Measurements from ENCODE around the gene OTOP2. TPM values are rescaled to one million over a fixed set of nuclear protein-coding genes. Genes with fewer than 3 reads are reported as not detected.

OTOP2 gene
- total RNA-seq, 1 donor from 2014 or later: not detected

DNA sequence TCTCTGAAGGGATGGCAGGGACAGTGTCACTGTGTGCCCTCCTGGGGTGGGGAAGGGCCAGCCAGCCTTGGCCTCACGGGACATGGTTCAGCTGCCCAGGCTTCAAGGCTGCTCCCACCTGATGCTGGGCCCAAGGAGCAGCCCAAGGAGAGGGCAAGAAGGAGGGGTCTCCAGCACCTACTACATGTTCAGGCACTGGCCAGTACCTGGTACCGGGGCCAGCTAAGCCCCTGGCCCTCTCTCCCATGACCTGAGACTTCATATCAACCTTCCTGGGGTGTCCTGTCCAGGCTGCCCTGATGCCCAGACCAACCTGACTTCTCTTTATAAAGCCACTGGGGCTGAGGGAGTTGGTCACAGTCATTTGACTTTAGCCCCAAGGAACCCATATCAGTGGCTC is 2.3 kb upstream of the OTOP2 start:
- intact Hi-C loops (cut with micrococcal nuclease): no loop called here
- no peak for ATAC-seq
- no peak for DNase-seq

DNA sequence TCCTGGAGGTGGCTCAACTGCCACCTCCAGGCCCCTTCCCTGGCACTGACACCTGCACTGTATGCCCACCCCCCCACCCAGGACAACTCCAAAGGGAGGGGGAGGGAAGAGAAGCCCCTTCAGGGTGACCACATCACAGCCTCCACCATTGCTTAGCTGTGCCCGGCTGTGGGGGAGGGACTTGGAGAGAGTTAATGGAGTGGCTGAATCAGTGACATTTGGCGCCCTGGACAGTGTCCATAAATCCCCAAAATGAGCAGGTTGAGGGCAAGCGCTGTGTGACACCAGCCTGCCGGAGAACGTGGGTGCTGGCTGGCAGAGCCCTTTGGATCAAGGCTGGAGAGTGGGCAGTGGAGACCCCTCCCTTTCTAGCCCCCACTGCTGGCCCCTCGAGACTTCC is 1.9 kb upstream of the OTOP2 start:
- intact Hi-C loops (cut with micrococcal nuclease): no loop called here
- DNase-seq (no peak), ATAC-seq (no peak)

DNA sequence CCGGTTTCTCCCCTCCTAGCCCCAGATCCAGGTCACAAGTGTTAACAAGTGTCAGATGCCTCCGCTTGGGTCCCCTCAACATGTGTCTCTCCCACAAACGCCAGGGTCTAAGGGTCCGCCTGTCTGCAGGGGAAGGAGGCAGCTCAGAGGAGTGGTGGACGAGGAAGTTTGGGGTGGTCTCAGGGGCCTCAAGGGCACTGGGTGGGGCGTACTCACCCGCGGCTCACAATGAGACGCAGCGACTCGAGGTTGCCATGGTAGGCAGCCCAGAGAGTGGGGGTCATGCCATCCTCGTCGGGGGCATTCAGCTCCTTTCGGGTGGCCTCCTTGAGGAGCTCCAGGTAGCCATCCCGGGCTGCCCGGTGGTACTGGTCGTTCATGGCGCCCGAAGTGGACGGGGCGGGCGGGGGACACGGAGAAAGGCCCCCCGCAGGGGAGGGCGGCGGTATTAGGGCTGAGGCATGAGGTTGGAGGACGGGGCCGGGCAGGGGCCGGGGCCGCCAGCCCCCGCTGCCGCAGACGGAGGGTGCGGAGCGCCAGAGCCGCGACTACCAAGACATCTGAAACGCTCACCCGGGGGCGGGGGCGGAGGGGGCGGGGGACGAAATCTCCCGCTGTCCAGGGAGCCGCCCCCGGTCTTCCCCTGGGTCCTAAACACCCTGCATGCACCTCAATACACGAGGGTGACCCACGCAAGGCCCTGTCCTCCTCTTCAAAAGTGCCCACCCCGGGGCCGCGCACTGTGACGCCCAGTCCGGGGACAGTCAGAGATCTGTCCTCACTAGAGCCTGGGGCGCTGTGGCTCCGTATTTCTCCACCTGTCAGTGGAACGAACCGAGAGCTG is 1.2 kb upstream of the OTOP2 start, which contains the start of gene USH1G:
Gene USH1G (minus strand): TSS at position 562 of the 844 bp plus-strand sequence. CDS start 182 bp downstream, at position 380.
- ATAC-seq (peak; percentile 9), DNase-seq (no peak)
- intact Hi-C loops (cut with micrococcal nuclease): no loop called here

DNA sequence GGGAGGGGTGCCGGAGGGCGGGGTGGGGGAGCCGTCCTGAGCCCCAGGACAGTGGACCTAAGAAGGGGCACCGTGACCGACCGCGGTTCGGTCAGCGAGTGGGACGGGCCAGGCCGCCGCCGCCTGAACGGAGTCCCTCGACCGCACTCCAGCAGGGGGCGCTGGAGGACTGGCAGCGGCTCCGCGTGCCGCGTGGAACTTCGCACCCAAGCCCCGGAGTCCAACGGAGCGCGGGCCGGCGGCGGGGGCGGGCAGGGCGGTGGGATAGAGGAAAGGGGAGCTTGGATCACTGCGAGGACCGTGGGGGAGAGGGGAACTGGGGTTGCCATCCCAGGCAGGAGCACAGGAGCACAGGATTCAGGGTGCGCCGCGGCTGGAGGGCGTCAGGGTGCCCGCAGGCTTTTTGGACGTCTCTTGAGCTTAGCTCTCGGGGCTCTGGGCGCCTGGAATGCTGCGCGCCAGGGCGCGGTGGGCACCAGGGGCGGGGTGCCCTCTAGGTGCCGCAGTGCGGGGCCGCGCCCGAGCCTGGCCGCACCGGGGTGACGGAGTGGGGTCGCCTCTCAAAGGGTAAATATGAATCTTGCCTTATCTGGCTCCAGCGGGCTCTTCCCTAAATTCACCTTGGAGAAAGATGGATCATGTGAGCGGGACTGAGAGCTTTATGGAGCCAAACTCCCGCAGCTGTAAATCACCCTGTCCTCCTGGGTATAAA is 379 bp upstream of the OTOP2 start:
- ATAC-seq (peak; percentile 74), DNase-seq (peak; percentile 87)
- intact Hi-C loops (cut with micrococcal nuclease): no loop called here

DNA sequence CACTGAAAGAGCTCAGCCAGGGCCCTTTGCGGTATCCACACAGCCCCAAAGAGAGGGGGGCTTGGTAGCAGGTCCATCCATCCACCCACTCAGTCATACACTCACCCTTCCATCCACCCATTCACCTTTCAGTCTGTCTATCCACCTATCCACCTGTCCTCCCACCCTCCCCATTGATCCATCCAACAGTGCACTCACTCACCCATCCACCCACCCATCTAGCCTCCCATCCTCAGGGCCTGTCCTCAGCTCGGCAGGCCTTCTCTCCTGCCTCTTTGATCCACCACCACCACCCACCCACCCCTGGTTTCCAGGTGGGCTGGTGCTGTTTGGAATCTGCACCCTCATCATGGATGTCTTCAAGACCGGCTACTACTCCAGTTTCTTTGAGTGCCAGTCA is 1.2 kb downstream of the OTOP2 start:
- intact Hi-C loops (cut with micrococcal nuclease): no loop called here
- ATAC-seq (no peak), DNase-seq (no peak)

DNA sequence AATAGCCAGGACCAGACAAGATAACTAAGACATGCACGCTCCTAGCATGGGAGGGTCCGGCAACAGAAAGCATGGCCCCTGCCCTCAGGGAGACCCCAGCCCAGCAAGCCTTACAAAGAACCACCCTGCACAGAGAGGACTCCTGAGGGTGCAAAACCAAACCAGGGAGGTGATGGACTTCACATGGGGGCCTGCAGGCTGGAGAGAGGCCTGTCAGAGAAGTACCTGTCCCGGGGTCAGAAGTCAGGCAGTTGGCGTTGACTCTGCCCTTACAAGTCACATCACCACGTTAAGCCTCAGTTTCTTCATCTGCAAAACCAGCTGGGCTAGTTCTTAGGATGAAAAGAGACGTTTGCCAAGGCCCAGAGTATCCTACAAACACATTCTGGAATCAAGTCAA is 4.7 kb downstream of the OTOP2 start:
- ATAC-seq (no peak), DNase-seq (no peak)
- intact Hi-C loops (cut with micrococcal nuclease): no loop called here

DNA sequence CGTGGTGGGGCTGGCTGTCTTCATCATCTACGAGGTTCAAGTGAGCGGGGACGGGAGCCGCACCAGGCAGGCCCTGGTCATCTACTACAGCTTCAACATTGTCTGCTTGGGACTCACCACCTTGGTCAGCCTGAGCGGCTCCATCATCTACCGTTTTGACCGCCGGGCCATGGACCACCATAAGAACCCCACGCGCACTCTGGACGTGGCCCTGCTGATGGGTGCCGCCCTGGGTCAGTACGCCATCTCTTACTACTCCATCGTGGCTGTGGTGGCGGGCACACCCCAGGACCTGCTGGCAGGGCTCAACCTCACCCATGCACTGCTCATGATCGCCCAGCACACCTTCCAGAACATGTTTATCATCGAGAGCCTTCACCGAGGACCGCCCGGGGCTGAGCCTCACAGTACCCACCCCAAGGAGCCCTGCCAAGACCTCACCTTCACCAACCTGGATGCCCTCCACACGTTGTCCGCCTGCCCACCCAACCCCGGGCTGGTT is 6.5 kb downstream of the OTOP2 start:
- DNase-seq (no peak), ATAC-seq (no peak)
- intact Hi-C loops (cut with micrococcal nuclease): no loop called here

DNA sequence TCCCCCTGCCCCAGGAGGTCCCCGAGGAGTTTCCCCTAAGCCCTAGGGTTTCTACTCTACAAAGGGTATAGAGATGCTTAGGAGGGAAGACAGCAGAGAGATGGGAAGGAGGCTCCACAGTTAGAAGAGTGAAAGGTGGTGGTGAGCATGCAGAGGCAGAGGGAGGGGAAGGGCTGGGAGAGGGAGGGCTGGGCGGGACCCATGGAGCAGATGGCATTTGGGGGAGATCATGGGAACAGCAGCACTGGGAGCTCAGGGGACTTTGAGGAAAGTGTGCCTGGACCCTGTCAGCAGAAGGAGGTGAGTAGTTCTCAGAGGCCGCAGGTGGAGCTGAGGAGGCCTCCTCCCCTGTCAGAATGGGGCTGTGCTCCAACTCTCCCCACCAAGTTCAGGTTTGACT is 11.0 kb downstream of the OTOP2 start:
- no peak for ATAC-seq
- DNase-seq: no peak
- intact Hi-C loops (cut with micrococcal nuclease): no loop called here

DNA sequence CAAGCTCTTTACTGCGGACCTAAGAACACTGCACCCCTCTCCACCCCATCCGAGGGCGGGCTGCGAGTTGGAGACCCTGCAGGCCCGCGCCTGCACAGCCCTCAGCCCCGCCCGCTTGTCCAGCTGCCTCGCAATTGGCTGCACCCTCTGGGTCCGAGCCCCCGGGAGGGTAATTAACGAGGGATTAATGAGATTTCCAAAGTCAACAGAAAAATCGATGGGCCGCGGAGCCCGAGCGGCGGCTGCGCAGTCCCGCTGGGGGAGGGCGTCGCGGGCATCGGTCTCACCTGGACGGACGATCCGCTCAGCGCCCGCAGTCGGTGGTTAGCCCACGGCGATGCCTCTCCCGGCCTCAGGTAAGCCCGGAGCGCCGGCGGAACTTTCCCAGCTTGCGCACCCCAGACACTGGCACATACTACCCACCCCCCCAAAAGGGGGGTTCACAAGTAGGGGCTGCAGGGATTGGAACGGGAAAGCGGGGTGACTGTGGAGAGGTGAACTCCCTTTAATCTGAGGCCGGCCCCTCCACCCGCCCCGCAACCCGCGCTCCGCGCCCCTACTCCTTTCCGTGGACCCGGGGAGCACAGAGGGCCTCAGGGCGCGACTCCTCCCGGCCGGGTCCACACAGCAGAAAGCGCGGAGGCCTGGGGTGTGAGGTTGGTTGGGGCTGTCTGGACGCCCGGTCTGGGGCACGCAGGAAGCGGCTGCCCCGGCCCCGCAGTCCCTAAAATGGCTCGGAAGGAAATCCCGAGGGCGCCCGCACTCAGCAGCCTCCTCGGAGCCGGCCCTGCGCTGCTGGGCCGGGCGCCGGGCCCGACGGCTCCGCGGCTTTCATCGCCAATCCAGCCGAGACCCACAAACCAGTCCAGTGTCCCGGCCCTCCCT is 11.8 kb downstream of the OTOP2 start, which contains the start of gene OTOP3:
Gene OTOP3 (plus strand): TSS at position 314 of the 885 bp plus-strand sequence. CDS start 24 bp downstream, at position 338.
- no peak for ATAC-seq
- intact Hi-C loops (cut with micrococcal nuclease): no loop called here
- peak; percentile 23 for DNase-seq

DNA sequence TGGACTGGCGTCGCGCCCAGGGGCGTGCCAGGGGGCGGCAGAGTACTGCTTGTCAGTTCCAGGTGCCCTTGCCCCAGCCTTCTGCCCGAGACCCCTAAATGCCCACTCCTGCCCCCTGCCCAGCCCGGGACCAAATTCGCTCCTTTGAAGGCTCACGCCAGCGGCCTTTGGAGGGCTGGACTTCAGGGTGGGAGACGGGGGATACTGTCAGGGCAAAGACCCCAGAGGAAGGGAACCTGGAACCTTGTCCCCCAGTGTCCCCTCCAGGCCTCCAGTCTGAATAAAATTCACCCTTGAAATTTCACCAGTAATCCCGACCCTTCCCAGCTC is 12.4 kb downstream of the OTOP2 start:
- no peak for ATAC-seq
- intact Hi-C loops (cut with micrococcal nuclease): no loop called here
- no peak for DNase-seq

DNA sequence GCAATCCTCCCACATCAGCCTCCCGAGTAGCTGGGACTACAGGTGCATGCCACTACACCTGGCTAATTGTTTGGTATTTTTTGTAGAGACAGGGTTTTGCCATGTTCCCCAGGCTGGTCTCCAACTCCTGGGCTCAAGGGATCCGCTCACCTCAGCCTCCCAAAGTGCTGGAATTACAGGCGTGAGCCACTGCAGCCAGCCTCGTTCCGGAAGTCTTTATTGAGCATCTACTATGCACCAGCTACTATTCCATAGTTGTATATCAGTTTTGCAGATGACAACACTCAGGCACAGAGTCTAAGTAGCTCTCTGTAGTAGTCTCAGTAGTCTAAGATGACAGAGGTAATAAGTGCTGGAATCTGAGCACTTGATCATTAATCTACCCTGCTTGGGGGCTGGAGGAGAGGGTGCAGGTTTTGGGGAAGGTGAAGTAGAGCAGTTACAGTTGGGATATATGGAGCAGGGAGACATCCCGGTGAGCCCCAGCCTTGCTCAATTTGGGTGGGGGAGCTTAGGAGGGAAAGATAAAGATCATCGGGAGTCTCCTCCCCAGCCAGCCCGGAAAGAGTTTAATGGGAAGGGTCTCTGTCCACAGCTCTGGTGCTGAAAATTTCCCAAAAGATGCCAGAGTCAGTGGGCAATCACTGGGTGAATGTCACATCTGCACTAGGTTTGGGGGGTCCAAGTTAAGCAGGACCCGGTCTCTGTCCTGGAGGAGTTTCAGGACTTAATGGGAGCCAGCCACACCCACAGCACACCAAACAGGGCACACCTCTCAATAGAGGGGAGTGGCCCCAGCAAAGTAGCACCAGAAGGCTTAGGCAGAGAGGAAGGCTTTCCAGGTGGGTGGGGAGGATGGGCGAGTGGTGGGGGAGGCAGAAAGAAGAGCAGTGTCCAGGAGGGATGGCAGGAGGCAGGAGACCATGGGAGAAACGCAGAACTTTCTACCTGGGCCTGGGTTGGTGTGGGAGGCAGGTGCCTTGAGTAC is 13.3 kb downstream of the OTOP2 start:
- ATAC-seq (no peak), DNase-seq (no peak)
- intact Hi-C loops (cut with micrococcal nuclease): no loop called here

DNA sequence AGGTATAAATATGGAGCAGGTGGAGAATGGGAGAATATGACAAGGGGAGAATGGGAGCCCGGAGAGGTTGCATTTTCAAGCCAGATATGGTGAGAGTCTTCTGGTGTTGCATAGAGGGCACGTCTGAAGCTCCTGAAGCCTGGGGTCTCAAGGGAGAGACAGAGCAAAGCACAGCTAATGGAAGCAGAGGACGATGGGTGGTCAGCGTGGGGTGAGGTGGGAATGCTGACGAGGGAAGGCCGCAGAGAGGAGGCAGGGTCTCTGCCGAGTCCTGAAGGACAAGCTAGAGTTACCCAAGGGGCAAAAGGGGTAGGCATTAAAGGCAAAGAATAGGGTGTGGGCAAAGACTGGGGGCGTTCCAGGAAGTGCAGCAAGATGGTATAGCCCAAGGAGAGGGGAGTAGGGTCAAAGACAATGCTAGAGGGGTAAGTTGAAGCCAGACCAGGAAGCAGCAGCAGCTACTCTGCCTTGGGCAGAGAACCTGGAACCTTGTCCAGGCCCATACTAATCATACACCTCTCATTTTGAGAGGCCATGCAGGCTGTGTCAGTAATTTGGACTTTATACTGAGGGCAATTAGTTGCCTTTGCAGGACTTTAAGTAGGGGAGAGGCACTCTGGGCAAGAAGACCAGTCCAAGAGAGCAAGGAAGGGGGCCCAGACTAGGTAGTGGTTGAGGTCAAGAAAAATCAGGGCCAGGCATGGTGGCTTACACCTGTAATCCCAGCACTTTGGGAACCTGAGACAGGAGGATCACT is 14.3 kb downstream of the OTOP2 start:
- DNase-seq (no peak), ATAC-seq (no peak)
- intact Hi-C loops (cut with micrococcal nuclease): no loop called here

DNA sequence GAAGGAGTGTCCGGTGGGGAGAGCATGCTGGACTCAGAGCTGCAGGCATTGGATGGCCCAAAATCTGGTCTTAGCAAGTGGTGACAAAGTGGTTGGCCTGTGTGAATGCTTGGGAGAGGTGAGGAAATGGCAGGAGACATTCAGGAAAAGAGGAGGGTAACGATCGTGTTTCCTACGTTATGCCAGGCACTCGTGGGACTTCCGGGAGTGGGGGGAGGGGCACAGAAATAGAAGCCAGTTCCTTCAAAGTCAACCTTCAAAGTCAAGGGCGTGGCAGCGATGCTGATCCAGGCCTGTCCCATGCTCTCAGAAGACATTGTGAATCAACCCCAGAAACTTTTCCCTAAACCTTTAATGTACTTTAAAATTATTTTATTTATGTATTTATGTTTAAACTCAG is 15.5 kb downstream of the OTOP2 start:
- DNase-seq (no peak), ATAC-seq (no peak)
- intact Hi-C loops (cut with micrococcal nuclease): no loop called here

DNA sequence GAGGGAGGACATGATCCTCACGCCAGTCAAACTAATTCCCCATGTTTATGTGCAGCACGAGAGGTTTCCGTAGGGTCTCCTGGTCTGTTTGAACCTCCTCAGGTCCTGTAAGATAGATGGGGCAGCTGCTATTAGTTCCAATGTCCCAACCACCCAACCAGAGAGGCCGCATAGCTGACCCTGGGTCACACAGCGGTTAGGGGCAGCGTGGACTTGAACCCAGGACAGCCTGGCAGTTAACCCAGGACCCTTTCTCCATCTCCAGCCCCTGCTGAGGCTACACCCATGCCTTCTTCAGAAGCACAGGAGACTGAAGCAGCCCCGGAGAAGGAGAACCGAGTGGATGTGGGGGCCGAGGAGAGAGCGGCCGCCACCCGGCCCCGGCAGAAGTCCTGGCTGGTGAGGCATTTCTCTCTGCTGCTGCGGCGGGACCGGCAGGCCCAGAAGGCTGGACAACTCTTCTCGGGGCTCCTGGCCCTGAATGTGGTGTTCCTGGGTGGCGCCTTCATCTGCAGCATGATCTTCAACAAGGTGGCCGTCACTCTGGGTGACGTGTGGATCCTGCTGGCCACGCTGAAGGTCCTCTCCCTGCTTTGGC is 17.2 kb downstream of the OTOP2 start:
- intact Hi-C loops (cut with micrococcal nuclease): no loop called here
- DNase-seq: no peak
- ATAC-seq: no peak

DNA sequence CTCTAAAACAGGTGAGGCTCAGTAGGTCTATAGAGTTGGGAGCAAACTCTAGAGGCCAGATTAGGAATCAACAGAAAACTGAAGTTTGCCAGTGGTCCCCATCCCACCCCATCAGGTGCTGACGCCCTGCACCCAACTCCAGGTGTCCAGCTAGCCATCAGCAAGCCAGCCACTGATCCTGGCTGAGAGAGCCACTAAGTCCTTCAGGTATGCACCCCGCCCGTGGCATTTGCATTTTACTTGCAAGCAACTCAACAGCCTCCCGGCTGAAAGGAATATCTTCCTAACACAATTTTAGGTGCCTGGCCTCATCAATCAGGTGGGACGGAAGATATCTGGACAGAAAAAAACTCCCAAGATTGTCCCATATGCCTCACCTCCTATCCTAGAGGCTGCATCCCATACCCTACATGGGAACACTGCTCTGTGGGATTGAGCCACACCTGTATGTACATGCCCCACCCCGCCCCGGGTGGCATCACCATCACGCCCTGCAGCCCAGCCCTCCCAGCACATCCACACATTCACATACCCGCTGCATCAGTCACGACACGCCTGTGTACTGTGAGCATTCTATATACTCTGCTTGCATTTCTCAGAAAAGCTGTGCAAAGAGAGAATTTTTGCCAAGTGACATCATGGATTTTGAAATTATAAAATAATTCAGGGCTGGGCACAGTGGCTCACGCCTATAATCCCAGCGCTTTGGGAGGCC is 19.9 kb downstream of the OTOP2 start:
- no peak for DNase-seq
- intact Hi-C loops (cut with micrococcal nuclease): no loop called here
- no peak for ATAC-seq

DNA sequence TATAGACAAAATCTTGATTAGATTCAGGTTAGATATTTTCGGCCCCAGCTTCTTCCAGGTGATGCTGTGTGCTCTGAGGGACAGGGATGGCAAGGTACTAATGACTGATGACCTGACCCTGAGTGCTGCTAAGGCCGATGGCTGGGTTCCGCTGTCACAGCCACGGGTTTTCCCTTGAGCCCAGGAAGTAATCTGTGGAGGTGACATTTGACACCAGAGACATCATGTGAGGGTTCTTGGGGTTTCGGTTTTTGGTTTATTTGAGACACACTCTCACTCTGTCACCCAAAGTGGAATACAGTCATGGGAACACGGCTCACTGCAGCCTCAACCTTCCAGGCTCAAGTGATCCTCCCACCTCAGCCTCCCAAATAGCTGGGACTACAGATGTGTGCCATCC is 21.5 kb downstream of the OTOP2 start:
- ATAC-seq (no peak), DNase-seq (no peak)
- intact Hi-C loops (cut with micrococcal nuclease): no loop called here

DNA sequence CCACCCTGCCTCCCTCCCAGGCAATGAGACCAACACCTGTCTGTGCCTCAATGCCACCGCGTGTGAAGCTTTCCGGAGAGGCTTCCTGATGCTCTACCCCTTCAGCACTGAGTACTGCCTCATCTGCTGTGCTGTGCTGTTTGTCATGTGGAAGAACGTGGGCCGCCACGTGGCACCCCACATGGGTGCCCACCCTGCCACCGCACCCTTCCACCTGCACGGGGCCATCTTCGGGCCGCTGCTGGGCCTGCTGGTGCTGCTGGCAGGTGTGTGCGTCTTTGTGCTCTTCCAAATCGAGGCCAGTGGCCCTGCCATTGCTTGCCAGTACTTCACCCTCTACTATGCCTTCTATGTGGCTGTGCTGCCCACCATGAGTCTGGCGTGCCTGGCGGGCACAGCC is 22.6 kb downstream of the OTOP2 start:
- DNase-seq: no peak
- intact Hi-C loops (cut with micrococcal nuclease): no loop called here
- ATAC-seq: no peak
